GM13977 (cell line): ENCODE measurements around the gene SLC47A1.

ENCODE experiments used
- DNase-seq: peaks from one replicate; pipeline ENCODE4 v3.0.0; 2012; ENCODE audit warnings: low spot score
- in situ Hi-C: fragments of 300-500 bp; cut with MboI; formaldehyde crosslinking; loops from one replicate; pipeline ENCODE4 v1.12.0; 2022; ENCODE audit warnings: low sequenced_read_pairs, low pct_unique_long_range_greater_than_20kb, mixed read lengths, inconsistent platforms; ENCODE audit not compliant: unreplicated experiment
- TF ChIP-seq, protein P1 (sequence below): IDR thresholded peaks from 2 replicates; pipeline ENCODE4 v1.5.1; 2012; ENCODE audit warnings: mild to moderate bottlenecking, control low read depth; ENCODE audit not compliant: insufficient read depth; ENCODE audit errors: extremely low read depth, missing control alignments

The SLC47A1 gene

DNA sequence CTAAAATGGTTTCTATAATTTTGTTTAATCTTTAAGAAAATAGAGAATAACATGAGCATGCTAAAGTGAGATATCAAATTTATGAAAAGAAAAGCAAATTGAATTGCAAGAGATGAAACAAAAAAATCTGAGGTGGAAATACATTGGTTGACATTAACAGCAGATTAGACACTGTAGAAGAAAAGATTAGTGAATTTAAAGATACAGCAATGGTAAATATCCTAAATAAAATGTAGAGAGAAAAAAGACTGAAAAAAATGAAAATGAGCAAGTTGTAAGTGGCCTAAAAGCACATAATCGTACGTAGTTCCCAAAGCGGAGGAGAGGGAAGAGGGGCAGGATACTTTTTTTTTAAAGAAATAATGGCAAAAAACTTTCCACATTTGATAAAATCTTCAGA, 84.4 kb downstream of the SLC47A1 start:
- no peak for DNase-seq
- TF ChIP-seq, protein P1, sequence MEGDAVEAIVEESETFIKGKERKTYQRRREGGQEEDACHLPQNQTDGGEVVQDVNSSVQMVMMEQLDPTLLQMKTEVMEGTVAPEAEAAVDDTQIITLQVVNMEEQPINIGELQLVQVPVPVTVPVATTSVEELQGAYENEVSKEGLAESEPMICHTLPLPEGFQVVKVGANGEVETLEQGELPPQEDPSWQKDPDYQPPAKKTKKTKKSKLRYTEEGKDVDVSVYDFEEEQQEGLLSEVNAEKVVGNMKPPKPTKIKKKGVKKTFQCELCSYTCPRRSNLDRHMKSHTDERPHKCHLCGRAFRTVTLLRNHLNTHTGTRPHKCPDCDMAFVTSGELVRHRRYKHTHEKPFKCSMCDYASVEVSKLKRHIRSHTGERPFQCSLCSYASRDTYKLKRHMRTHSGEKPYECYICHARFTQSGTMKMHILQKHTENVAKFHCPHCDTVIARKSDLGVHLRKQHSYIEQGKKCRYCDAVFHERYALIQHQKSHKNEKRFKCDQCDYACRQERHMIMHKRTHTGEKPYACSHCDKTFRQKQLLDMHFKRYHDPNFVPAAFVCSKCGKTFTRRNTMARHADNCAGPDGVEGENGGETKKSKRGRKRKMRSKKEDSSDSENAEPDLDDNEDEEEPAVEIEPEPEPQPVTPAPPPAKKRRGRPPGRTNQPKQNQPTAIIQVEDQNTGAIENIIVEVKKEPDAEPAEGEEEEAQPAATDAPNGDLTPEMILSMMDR = no peak
- in situ Hi-C loops = loop anchor here (25.0 kb wide), 1 partner anchor 94 kb away; the partner anchor contains the start of gene SLC47A2

DNA sequence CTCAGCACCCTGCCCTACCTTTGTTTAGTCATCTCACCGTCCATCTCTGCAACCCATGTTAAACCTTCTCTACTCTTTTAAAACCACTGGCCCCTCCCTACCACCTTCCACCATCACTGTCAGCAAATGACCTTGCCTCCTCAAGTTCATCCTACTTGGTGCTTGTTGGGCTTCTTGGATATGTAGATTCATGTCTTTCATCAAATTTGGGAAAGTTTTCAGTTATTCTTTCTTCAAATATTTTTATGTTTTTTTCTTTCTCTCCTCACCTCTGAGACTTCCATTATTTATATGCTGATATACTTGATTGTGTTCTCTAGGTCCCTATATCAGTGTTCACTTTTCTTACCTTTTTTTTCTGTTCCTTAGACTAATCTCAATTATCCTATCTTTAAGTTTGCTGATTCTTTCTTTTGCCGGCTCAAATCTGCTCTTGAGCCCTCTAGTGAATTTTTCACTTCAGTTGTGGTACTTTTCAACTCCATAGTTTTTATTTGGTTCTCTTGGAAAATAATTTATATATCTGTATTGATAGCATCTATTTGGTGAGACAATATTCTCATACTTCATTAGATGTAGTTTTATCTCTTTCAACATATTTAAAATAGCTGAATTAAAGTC, 86.2 kb downstream of the SLC47A1 start:
- TF ChIP-seq, protein P1 = no peak
- no peak for DNase-seq
- in situ Hi-C loops = loop anchor here (25.0 kb wide), 1 partner anchor 92 kb away; the partner anchor contains the start of gene SLC47A2

DNA sequence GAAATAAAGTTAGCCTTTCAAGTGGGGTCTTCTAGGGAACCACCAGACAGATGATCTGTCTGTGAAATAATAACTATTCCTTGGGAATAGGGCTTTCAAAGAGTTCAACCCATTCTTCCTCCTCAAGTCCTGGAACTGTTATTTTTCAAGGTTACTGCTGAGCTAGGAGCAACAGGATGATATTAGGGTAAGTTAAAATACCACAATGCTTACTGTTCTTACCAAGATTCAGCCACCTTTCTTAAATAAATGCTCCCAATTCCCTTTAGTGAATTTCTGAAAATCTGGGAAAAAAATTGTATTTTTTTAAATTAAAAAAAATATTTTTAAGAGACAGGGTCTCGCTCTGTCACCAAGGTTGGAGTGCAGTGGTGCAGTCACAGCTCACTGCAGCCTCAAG, 88.0 kb downstream of the SLC47A1 start:
- DNase-seq = no peak
- TF ChIP-seq, protein P1 = no peak
- in situ Hi-C loops = loop anchor here (25.0 kb wide), 1 partner anchor 91 kb away; the partner anchor contains the start of gene SLC47A2

DNA sequence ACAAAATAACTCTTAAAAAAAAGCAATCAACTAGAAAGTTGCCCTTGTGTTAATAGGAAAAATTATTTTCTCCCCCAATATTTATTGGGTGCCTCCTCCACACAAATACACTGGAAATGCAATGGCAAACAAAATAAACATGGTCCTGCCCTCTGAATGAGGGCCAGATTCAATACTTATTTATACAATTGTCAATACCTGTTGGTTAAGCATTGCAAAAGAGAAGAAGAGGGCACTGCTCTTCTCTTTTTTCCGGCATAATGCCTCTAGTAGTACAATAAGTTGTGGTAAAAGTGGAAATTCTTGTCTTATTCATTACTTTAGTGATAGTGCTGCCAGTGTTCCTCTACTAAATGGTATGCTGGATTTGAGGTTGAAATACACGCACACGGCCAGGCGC, 92.4 kb downstream of the SLC47A1 start:
- TF ChIP-seq, protein P1 = no peak
- in situ Hi-C loops = no loop called here

More for the DNA sequence above, 92.4 kb downstream of the SLC47A1 start:
- no peak for DNase-seq
